SK-N-SH (cell line): ENCODE data around the gene CD22.

Experiments
- GABPA ChIP-seq: IDR thresholded peaks from 2 replicates; pipeline ENCODE4 v1.4.0; 2012; ENCODE audit warnings: low read depth, mild to moderate bottlenecking
- PBX3 ChIP-seq: IDR thresholded peaks from 2 replicates; pipeline ENCODE4; 2012
- RAD21 ChIP-seq: IDR thresholded peaks from 2 replicates; pipeline ENCODE4 v1.6.1; 2012; ENCODE audit warnings: mild to moderate bottlenecking, low read length
- RFX5 ChIP-seq: IDR thresholded peaks from 2 replicates; pipeline ENCODE4 v1.6.1; 2012; ENCODE audit warnings: mild to moderate bottlenecking, improper control_type of control experiment, low read length
- TAF1 ChIP-seq: IDR thresholded peaks from 2 replicates; pipeline ENCODE4 v1.6.1; 2012; ENCODE audit warnings: low read depth, mild to moderate bottlenecking, low read length, moderate library complexity, borderline replicate concordance
- TEAD4 ChIP-seq: IDR thresholded peaks from 2 replicates; pipeline ENCODE4 v1.4.0; 2012; ENCODE audit warnings: mild to moderate bottlenecking, borderline replicate concordance; ENCODE audit not compliant: insufficient read depth
- TF ChIP-seq, protein P1 (sequence below): fragments of 200-600 bp; sonication (generic); IDR thresholded peaks from 2 replicates; pipeline ENCODE4 v1.6.1; 2017; ENCODE audit warnings: antibody characterized with exemption, mild to moderate bottlenecking, moderate library complexity
- TF ChIP-seq, protein P2 (sequence below): IDR thresholded peaks from 2 replicates; pipeline ENCODE4 v1.4.0; 2012; ENCODE audit warnings: low read depth

GRCh38 chr19:35299523-35300338 lies 29.3 kb upstream of the CD22 start:
- TF ChIP-seq TAF1: no peak
- TF ChIP-seq, protein P1, sequence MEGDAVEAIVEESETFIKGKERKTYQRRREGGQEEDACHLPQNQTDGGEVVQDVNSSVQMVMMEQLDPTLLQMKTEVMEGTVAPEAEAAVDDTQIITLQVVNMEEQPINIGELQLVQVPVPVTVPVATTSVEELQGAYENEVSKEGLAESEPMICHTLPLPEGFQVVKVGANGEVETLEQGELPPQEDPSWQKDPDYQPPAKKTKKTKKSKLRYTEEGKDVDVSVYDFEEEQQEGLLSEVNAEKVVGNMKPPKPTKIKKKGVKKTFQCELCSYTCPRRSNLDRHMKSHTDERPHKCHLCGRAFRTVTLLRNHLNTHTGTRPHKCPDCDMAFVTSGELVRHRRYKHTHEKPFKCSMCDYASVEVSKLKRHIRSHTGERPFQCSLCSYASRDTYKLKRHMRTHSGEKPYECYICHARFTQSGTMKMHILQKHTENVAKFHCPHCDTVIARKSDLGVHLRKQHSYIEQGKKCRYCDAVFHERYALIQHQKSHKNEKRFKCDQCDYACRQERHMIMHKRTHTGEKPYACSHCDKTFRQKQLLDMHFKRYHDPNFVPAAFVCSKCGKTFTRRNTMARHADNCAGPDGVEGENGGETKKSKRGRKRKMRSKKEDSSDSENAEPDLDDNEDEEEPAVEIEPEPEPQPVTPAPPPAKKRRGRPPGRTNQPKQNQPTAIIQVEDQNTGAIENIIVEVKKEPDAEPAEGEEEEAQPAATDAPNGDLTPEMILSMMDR: no peak
- no peak for TF ChIP-seq PBX3
- no peak for TF ChIP-seq RFX5
- no peak for TF ChIP-seq TEAD4
- TF ChIP-seq RAD21: no peak
- TF ChIP-seq, protein P2, sequence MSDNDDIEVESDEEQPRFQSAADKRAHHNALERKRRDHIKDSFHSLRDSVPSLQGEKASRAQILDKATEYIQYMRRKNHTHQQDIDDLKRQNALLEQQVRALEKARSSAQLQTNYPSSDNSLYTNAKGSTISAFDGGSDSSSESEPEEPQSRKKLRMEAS: no peak
- no peak for TF ChIP-seq GABPA
